GM18519 (cell line): ENCODE data around the gene RBMS3.
"Not testable (repeated sequence)": the region's sequence is repeated elsewhere in the genome, so short reads cannot be mapped to it uniquely, and the experiment has no call there.

Experiments used
- ATAC-seq: cut with Tn5 transposase; IDR thresholded peaks from one replicate; pipeline ENCODE4 v1.9.1; 2021; ENCODE audit warnings: mild to moderate bottlenecking, moderate library complexity; ENCODE audit not compliant: unreplicated experiment, low FRiP score

RBMS3 gene

DNA sequence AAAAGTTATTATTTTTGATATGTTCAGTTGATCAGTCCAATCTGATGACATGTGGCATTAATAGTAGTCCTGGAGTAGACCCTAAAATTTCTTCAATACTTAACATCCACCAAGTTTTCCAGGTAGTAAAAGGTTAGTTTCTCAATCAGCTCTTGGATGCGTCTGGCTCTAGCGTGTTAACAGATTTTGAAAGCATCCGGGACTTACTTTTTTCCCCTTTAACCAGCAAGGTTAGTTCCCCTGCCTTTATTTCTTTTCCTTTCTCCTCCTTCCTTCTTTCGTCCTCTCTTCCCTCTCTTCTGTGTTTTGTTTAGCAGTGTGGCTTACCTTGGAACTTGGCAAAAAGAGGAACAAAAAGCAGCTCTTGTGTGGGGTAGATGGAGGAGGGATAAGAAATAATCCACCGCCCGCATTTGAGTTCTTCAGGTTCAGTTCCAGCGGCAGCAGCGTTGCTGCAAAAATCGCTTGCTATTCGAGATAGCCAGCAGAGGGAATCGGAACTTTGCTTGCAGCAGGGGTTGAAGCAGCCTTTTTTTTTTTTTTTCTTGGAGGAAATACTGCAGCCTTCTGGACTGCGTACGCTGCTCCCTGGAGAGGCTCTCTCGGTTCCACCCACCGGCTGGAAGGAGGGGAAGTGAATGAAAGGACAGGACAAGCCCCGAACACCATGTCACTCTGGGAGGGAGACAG is at the start of gene RBMS3:
TSS of gene RBMS3 (plus strand) at position 668 of the 690 bp plus-strand sequence.
- ATAC-seq: peak; percentile 28

DNA sequence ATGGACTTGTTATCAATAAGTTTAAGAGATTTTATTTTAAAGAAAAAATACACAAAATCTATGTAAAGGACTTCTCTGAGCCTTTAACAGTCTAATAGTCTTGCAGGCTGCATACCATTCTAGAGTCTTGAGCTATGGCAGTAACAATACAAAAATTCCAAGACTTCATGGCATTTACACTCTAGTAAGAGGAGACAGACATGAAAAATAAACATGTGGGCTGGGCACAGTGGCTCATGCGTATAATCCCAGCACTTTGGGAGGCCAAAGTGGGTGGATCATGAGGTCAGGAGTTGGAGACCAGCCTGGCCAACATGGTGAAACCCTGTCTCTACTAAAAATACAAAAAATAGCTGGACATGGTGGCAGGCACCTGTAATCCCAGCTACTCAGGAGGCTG is 47.7 kb upstream of the RBMS3 start:
- ATAC-seq: not testable (repeated sequence)

DNA sequence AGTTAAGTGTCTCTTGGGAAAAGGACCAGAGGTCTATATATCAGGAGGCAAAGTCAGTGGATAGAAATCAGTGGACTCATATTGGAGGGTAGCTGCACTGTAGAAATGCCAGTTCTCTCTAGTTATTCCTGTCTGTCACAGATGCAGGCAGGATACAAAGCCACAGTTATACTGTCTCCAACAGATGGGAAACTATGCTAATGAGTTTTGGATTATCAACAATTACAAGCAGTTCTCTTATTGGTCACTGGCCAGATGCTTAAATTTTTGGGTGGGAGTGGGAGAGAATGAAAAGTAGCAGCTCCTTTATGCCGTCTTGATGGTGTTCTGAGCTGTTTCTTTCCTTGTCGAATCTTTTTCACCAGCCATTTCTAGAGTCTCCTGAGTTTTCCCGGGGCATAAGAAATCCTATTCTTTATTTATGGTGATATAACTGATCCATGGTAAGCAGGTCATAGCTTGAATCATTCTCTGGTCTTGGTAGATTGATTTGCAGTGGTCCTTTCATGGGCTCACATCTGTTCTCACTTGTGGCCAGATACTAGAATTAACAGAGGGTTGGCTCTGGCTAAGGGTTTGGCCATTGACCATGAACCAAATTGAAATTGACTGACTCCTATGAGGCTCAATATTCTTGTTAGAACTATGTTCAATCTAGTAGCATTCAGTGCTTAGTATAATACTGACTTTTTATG is 44.6 kb upstream of the RBMS3 start:
- no peak for ATAC-seq

DNA sequence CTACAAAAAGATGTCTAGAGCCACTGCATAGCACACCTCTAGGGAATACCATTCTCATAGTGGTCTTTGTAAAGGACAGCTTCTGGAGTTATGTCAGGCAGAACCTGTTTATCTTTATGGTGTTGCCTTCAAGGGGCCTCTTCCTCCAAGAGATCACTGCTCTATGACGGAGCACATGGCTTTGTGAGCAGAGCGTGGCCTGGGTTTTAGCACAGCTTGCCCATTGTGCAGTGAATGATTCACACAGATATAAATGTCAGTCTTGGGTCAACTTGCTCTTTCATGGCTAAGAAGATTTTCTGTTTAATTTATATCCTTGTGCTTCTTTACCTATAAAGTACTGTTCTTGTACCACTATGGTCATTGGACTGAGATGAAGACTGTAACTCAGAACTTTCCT is 41.5 kb upstream of the RBMS3 start:
- no peak for ATAC-seq

- no peak for ATAC-seq
These were observed 40.6 kb upstream of the RBMS3 start for GRCh38 chr3:29240248-29240647.

DNA sequence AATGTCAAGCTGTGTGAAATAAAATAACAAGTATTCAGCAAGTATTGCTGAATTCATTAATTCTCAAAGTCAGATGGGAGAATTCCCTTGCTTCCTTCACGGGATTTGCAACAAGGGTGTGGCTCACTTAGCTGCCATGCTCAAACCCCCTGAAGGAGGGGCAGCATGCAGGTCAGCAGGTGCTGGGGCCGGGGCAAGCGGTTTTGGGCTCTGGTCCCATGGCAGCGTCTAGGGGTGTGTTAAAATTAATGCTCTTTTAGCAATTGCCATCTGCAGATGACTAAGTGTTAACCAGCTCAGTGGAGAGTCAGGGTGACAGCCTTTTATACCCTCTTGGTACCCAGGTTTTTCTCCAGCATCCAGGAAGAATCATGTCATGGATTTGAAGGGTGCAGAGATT is 40.0 kb upstream of the RBMS3 start:
- ATAC-seq: no peak

DNA sequence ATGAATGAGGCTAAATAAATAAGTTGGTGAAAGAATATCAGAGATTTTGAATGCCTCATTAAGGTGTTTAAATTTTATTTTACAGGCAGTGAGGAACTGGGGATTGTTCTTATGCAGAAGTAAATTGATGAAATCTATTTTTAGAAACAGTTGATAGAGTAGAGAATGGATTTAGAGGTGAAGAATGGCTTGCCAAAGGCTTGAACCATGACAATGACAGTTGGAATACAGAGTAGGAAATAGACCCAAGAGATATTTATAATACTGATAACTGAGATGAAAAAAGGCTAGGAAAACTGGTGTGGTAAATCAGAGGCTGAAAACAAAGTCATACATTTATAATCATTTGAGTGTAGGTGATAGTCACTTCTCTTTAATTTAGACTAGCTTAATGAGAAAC is 39.0 kb upstream of the RBMS3 start:
- ATAC-seq: no peak

- ATAC-seq: no peak
These were observed 38.6 kb upstream of the RBMS3 start for GRCh38 chr3:29242296-29242695.

DNA sequence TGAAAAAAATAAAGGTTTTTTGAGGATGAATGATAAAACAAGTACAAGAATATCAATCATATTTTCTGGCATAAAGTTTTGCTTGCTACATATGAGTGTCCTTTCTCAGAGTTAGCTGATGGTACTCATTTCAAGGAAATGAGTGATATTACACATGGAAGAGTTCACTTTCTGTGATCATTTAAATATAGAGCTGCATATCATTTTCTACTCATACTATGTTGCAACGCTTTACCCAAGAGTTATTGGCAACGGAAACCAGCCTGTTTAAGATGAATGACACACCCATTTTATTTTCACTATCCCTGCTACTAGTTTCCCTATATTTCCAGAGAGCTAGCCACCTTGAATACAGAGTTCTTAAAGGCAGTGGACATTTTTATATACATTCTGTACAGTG is 35.4 kb upstream of the RBMS3 start:
- no peak for ATAC-seq

GRCh38 chr3:29247088-29247745 is 33.7 kb upstream of the RBMS3 start:
- no peak for ATAC-seq

GRCh38 chr3:29249829-29250345 is 31.0 kb upstream of the RBMS3 start:
- ATAC-seq: no peak

DNA sequence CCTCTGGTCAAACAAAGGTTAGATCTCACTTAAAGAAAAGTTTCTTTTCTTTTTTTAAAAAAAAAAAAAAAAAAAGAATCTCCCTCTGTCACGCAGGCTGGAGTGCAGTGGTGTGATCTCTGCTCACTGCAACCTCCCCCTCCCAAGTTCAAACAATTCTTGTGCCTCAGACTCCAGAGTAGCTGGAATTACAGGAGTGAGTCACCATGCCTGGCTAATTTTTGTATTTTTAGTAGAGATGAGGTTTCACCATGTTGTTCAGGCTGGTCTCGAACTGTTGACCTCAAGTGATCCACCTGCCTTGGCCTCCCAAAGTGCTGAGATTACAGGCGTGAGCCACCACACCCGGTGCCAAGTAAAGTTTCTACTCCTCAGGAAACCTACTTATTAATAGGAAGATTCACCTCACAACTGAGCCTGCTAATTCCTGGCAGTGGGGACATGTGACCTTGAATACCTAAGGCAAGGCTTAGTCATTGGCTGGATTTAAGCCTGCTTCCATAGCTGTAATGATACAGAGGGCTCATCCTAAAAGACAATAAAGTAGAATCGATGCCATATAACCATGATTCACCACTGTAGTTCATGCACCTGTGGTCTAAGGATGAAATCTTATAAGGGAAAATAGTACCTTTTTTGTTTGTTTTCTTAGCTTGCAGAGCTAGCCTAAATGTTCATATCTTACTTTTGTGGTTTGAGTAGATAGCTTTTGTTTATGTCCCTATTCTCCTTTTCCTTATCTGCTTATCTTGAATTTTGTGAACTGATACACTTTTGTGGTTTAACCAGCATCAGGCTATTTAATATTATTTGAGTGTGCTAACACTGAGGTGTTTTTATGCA is 24.8 kb upstream of the RBMS3 start:
- ATAC-seq: peak; percentile 58

GRCh38 chr3:29258161-29258560 is 22.7 kb upstream of the RBMS3 start:
- ATAC-seq: no peak

DNA sequence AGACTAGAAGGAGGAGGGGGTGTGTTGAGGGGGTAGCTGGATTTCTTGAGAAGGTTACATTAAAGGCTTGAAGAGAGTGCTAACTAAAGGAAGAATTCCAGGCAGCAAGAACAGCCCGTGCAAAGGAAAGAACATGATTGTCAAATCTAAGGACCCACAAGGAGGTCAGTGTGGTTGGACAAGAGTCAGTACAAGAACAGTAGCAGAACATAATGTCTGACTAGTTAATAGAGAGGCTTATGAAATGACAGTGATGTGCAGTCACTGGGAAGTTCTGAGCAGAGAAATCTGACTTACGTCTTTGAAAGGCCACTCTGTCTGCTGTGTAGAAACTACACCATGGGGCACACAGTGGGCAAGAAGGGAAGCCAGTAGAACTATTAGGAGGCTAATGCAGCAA is 19.8 kb upstream of the RBMS3 start:
- ATAC-seq: no peak

DNA sequence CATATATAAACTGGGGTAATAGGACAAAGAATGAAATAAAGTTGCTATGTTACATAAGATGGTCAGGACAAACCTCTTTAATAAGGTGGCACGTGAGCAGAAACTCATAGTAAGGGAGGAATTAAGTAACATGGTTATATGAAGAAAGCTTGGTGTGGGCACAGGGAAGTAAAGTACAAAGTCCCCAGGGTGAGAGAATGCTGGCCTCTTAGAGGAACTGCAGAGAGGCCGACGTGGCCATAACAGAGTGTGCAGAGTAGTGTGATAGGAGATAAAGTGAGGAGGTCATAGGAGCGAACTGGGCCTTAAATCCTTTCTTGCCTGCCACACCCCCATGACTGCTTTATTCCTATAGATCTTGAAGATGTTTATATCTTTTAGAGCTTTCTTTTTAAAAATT is 17.4 kb upstream of the RBMS3 start:
- ATAC-seq: no peak

GRCh38 chr3:29265509-29266072 is 15.3 kb upstream of the RBMS3 start:
- ATAC-seq: no peak

- no peak for ATAC-seq
These were observed 13.6 kb upstream of the RBMS3 start for GRCh38 chr3:29267226-29267625.

- ATAC-seq: no peak
These were observed 12.2 kb upstream of the RBMS3 start for GRCh38 chr3:29268651-29269050.

GRCh38 chr3:29270752-29271151 is 10.1 kb upstream of the RBMS3 start:
- ATAC-seq: no peak

GRCh38 chr3:29271475-29271874 is 9.4 kb upstream of the RBMS3 start:
- no peak for ATAC-seq
